Measurements from ENCODE around the gene CPT1C. TPM values are rescaled to one million over a fixed set of nuclear protein-coding genes. Genes with fewer than 3 reads are reported as not detected.

Gene CPT1C
- total RNA-seq, 1 donor from 2014 or later, result 33.6 TPM

- no peak for FAIRE-seq
- Histone ChIP-seq H3K27me3 (ENCODE audit: insufficient read depth, low read length) (no peaks in the 10 kb centered on the region), H3K27ac (ENCODE audit: low read depth, low read length) (peak overlapping the region; percentile 44), H3K4me3 (ENCODE audit: insufficient read depth, low read depth, low read length) (peak overlapping the region; percentile 20), H3K79me2 (ENCODE audit: insufficient read depth, low read length) (peaks cover 60% of the 10 kb centered on the region), H4K20me1 (ENCODE audit: insufficient read depth, low read length) (peaks cover 72% of the 10 kb centered on the region), H3K36me3 (ENCODE audit: insufficient read depth, low read length) (peaks cover 13% of the 10 kb centered on the region), H3K4me1 (ENCODE audit: insufficient read depth, low read length) (peaks cover 18% of the 10 kb centered on the region), H3K9me3 (ENCODE audit: insufficient read depth, low read depth, low read length) (no peaks in the 10 kb centered on the region), H2AFZ (ENCODE audit: low read depth, low read length) (no peak overlapping the region), H3K9ac (ENCODE audit: low read length) (peak overlapping the region; percentile 61), H3K4me2 (ENCODE audit: low read length) (peak overlapping the region; percentile 93)
- H3K27me3 Mint-ChIP-seq (ENCODE audit: low read depth, unreplicated experiment), result no peaks in the 10 kb centered on the region
- TF ChIP-seq CTCF (IDR thresholded peaks at IDR 0.05; ENCODE audit: insufficient read depth, low read depth, low read length), result peak; percentile 87
- no peak for TF ChIP-seq EZH2 (IDR thresholded peaks at IDR 0.05; ENCODE audit: insufficient read depth, low read length)
- H3K9me3 Mint-ChIP-seq (ENCODE audit: unreplicated experiment), result no peaks in the 10 kb centered on the region
- H3K27ac Mint-ChIP-seq (ENCODE audit: unreplicated experiment), result peak overlapping the region; percentile 44
- peaks cover 6% of the 10 kb centered on the region for H3K4me1 Mint-ChIP-seq (ENCODE audit: low read depth, unreplicated experiment)
- peaks cover 13% of the 10 kb centered on the region for H3K36me3 Mint-ChIP-seq (ENCODE audit: low read depth, unreplicated experiment)
- peak; percentile 27 for DNase-seq (ENCODE audit: low read depth)
- H3K4me3 Mint-ChIP-seq (ENCODE audit: unreplicated experiment), result peak overlapping the region; percentile 73
Observed at GRCh38 chr19:49680421-49681351, 10.2 kb upstream of the CPT1C start.

GRCh38 chr19:49681830-49682229 is 9.1 kb upstream of the CPT1C start:
- Mint-ChIP-seq H3K4me3 (ENCODE audit: unreplicated experiment) (no peak overlapping the region), H3K9me3 (ENCODE audit: unreplicated experiment) (no peaks in the 10 kb centered on the region), H3K27ac (ENCODE audit: unreplicated experiment) (no peak overlapping the region), H3K27me3 (ENCODE audit: low read depth, unreplicated experiment) (no peaks in the 10 kb centered on the region), H3K4me1 (ENCODE audit: low read depth, unreplicated experiment) (peaks cover 6% of the 10 kb centered on the region), H3K36me3 (ENCODE audit: low read depth, unreplicated experiment) (peaks cover 13% of the 10 kb centered on the region)
- FAIRE-seq (no peak), DNase-seq (ENCODE audit: low read depth) (no peak)
- H3K79me2 ChIP-seq (ENCODE audit: insufficient read depth, low read length), result peaks cover 60% of the 10 kb centered on the region
- H3K27me3 ChIP-seq (ENCODE audit: insufficient read depth, low read length), result no peaks in the 10 kb centered on the region
- H3K4me1 ChIP-seq (ENCODE audit: insufficient read depth, low read length), result peaks cover 18% of the 10 kb centered on the region
- H3K36me3 ChIP-seq (ENCODE audit: insufficient read depth, low read length), result peaks cover 13% of the 10 kb centered on the region
- H3K4me2 ChIP-seq (ENCODE audit: low read length), result no peak overlapping the region
- peaks cover 78% of the 10 kb centered on the region for H4K20me1 ChIP-seq (ENCODE audit: insufficient read depth, low read length)
- H3K4me3 ChIP-seq (ENCODE audit: insufficient read depth, low read depth, low read length), result no peak overlapping the region
- no peak overlapping the region for H3K9ac ChIP-seq (ENCODE audit: low read length)
- no peak overlapping the region for H3K27ac ChIP-seq (ENCODE audit: low read depth, low read length)
- H2AFZ ChIP-seq (ENCODE audit: low read depth, low read length), result no peak overlapping the region
- TF ChIP-seq CTCF (IDR thresholded peaks at IDR 0.05; ENCODE audit: insufficient read depth, low read depth, low read length), result no peak
- TF ChIP-seq EZH2 (IDR thresholded peaks at IDR 0.05; ENCODE audit: insufficient read depth, low read length), result no peak
- H3K9me3 ChIP-seq (ENCODE audit: insufficient read depth, low read depth, low read length), result no peaks in the 10 kb centered on the region

GRCh38 chr19:49682274-49682673 is 8.6 kb upstream of the CPT1C start:
- no peak overlapping the region for H3K4me3 Mint-ChIP-seq (ENCODE audit: unreplicated experiment)
- H3K27me3 Mint-ChIP-seq (ENCODE audit: low read depth, unreplicated experiment), result no peaks in the 10 kb centered on the region
- H3K9ac ChIP-seq (ENCODE audit: low read length), result no peak overlapping the region
- DNase-seq (ENCODE audit: low read depth), result no peak
- no peaks in the 10 kb centered on the region for H3K9me3 ChIP-seq (ENCODE audit: insufficient read depth, low read depth, low read length)
- no peak overlapping the region for H3K4me2 ChIP-seq (ENCODE audit: low read length)
- peaks cover 57% of the 10 kb centered on the region for H3K79me2 ChIP-seq (ENCODE audit: insufficient read depth, low read length)
- peaks cover 13% of the 10 kb centered on the region for H3K36me3 ChIP-seq (ENCODE audit: insufficient read depth, low read length)
- H3K36me3 Mint-ChIP-seq (ENCODE audit: low read depth, unreplicated experiment), result peaks cover 13% of the 10 kb centered on the region
- H3K9me3 Mint-ChIP-seq (ENCODE audit: unreplicated experiment), result no peaks in the 10 kb centered on the region
- TF ChIP-seq EZH2 (IDR thresholded peaks at IDR 0.05; ENCODE audit: insufficient read depth, low read length), result no peak
- TF ChIP-seq CTCF (IDR thresholded peaks at IDR 0.05; ENCODE audit: insufficient read depth, low read depth, low read length), result no peak
- H3K27me3 ChIP-seq (ENCODE audit: insufficient read depth, low read length), result no peaks in the 10 kb centered on the region
- peak overlapping the region; percentile 47 for H3K27ac Mint-ChIP-seq (ENCODE audit: unreplicated experiment)
- FAIRE-seq, result no peak
- peaks cover 18% of the 10 kb centered on the region for H3K4me1 ChIP-seq (ENCODE audit: insufficient read depth, low read length)
- no peak overlapping the region for H3K4me3 ChIP-seq (ENCODE audit: insufficient read depth, low read depth, low read length)
- peaks cover 78% of the 10 kb centered on the region for H4K20me1 ChIP-seq (ENCODE audit: insufficient read depth, low read length)
- H2AFZ ChIP-seq (ENCODE audit: low read depth, low read length), result no peak overlapping the region
- H3K4me1 Mint-ChIP-seq (ENCODE audit: low read depth, unreplicated experiment), result peaks cover 6% of the 10 kb centered on the region
- no peak overlapping the region for H3K27ac ChIP-seq (ENCODE audit: low read depth, low read length)

All from astrocyte (in vitro differentiated cells and primary cell).